ENCODE data around the gene C3. TPM values are rescaled to one million over a fixed set of nuclear protein-coding genes. Genes with fewer than 3 reads are reported as not detected.

C3 gene
- total and polyA plus RNA-seq, 2 experiments from 2014 or later: 5.1 to 17.7 TPM

GRCh38 chr19:6752256-6753177 lies 32.1 kb upstream of the C3 start (continued):
- no peak for TF ChIP-seq ZNF462 (CRISPR knock-in tag; IDR thresholded peaks at IDR 0.05)
- no peak for TF ChIP-seq EZH2phosphoT487 (IDR thresholded peaks at IDR 0.05; ENCODE audit: unreplicated experiment)
- TF ChIP-seq CTCF (conservative IDR thresholded peaks at IDR 0.05; ENCODE audit: low read depth in 2 of 2): no peak
- TF ChIP-seq JUNB (IDR thresholded peaks at IDR 0.05; ENCODE audit: unreplicated experiment): no peak
- no peak for TF ChIP-seq POLR2AphosphoS5 (IDR thresholded peaks at IDR 0.05; ENCODE audit: low read depth)
- no peak for TF ChIP-seq ETS1 (IDR thresholded peaks at IDR 0.05)
- no peak for TF ChIP-seq CREB1 (CRISPR knock-in tag; IDR thresholded peaks at IDR 0.05; ENCODE audit: low read depth)
- no peak for TF ChIP-seq EZH2 (IDR thresholded peaks at IDR 0.05; ENCODE audit: low read depth, unreplicated experiment)
- no peak for TF ChIP-seq STAT1 (IDR thresholded peaks at IDR 0.05; ENCODE audit: unreplicated experiment)
- no peak for TF ChIP-seq NANOG (IDR thresholded peaks at IDR 0.05; ENCODE audit: borderline replicate concordance)

Measured in GM23338 (cell line).